Colonic mucosa (tissue), 4 donors: ENCODE results near the gene PDZRN3. TPM values are rescaled to one million over a fixed set of nuclear protein-coding genes. Genes with fewer than 3 reads are reported as not detected.

ENCODE experiments used
- DNase-seq: peaks from one replicate; pipeline ENCODE4 v3.0.0-alpha.2; 2020
- H3K27ac ChIP-seq: fragments of 200-600 bp; one replicate; pipeline ENCODE4 v1.8.0; 2021
- H3K27me3 ChIP-seq: fragments of 200-600 bp; one replicate; pipeline ENCODE4 v1.8.0; 2021
- H3K36me3 ChIP-seq: fragments of 200-600 bp; one replicate; pipeline ENCODE4 v1.8.0; 2021
- H3K4me1 ChIP-seq: fragments of 200-600 bp; one replicate; pipeline ENCODE4 v1.8.0; 2021; ENCODE audit warnings: mild to moderate bottlenecking
- H3K4me3 ChIP-seq: fragments of 200-600 bp; one replicate; pipeline ENCODE4 v1.8.0; 2021
- H3K9ac ChIP-seq, 2 donors: one replicate each; pipeline ENCODE4 v1.7.0; 2013; ENCODE audit warnings: control low read depth in 2 of 2, low read depth in 2 of 2, low read length in 2 of 2
- H3K9me3 ChIP-seq: fragments of 200-600 bp; one replicate; pipeline ENCODE4 v1.8.0; 2021
- intact Hi-C: fragments of 100-400 bp; cut with DNase I; formaldehyde crosslinking; loops from one replicate; pipeline ENCODE4 v1.14.1; 2022
- total RNA-seq, 2 donors: library from RNA; stranded (reverse); fragmentation: NEBNext Ultra II Directional in 1 of 2; extraction: Animal tissue kit (Norgen Biotek cat#: 25700) in 1 of 2; gene quantifications; one replicate each; pipeline ENCODE4 v1.2.1, GENCODE V29; 2021
- TF ChIP-seq, protein P1 (sequence below): fragments of 200-600 bp; IDR thresholded peaks from one replicate; pipeline ENCODE4 v1.8.0; 2022; ENCODE audit warnings: antibody characterized with exemption, mild to moderate bottlenecking
- donor health status: healthy.
- donor health status: DM: no; HTN: no; CAD: no.
- donor health status: DM: no; HTN: no; CAD: no.

Gene PDZRN3
- total RNA-seq, 2 donors from 2014 or later: 13.6 to 19.1 TPM

GRCh38 chr3:73485877-73486330 lies 138.8 kb downstream of the PDZRN3 start:
- H3K27me3 ChIP-seq: no peaks in the 10 kb centered on the region
- no peak overlapping the region for H3K9ac ChIP-seq
- H3K36me3 ChIP-seq: no peaks in the 10 kb centered on the region
- DNase-seq: no peak
- intact Hi-C loops: no loop called here
- no peak overlapping the region for H3K27ac ChIP-seq
- no peak overlapping the region for H3K4me3 ChIP-seq
- TF ChIP-seq, protein P1, sequence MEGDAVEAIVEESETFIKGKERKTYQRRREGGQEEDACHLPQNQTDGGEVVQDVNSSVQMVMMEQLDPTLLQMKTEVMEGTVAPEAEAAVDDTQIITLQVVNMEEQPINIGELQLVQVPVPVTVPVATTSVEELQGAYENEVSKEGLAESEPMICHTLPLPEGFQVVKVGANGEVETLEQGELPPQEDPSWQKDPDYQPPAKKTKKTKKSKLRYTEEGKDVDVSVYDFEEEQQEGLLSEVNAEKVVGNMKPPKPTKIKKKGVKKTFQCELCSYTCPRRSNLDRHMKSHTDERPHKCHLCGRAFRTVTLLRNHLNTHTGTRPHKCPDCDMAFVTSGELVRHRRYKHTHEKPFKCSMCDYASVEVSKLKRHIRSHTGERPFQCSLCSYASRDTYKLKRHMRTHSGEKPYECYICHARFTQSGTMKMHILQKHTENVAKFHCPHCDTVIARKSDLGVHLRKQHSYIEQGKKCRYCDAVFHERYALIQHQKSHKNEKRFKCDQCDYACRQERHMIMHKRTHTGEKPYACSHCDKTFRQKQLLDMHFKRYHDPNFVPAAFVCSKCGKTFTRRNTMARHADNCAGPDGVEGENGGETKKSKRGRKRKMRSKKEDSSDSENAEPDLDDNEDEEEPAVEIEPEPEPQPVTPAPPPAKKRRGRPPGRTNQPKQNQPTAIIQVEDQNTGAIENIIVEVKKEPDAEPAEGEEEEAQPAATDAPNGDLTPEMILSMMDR: no peak
- H3K9me3 ChIP-seq: no peaks in the 10 kb centered on the region
- no peaks in the 10 kb centered on the region for H3K4me1 ChIP-seq

DNA sequence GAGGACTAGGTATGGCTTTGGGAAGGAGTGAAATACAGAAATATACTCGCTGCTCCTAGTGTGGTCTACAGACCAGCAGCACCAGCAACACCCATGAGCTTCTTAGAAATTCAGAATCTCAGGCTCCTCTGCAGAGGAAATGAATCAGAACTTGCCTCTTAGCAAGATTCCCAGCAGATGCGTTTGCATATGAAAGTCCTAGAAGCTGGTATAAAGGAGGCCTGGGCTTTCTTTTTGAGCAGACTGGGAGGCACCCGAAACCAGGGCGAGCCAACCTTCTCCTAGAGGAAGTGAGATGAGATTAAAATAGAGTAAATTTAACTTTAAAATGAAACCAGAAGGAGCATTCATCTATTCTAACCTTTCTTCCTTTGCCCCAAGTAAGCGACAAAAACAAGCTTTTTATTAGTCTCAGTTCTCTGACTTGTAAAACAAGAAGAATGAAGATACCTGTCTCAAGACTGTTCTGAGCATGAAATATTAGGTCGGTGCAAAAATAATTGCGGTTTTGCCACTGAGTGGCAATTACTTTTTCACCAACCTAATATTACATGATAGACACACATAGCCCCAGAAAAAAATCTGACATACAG lies 140.0 kb downstream of the PDZRN3 start:
- H3K4me1 ChIP-seq: no peaks in the 10 kb centered on the region
- no peak overlapping the region for H3K9ac ChIP-seq
- no peaks in the 10 kb centered on the region for H3K9me3 ChIP-seq
- H3K27me3 ChIP-seq: no peaks in the 10 kb centered on the region
- TF ChIP-seq, protein P1: no peak
- H3K27ac ChIP-seq: no peak overlapping the region
- DNase-seq: no peak
- H3K36me3 ChIP-seq: no peaks in the 10 kb centered on the region
- intact Hi-C loops: no loop called here
- no peak overlapping the region for H3K4me3 ChIP-seq

GRCh38 chr3:73481888-73482287 lies 142.9 kb downstream of the PDZRN3 start:
- H3K4me1 ChIP-seq: no peaks in the 10 kb centered on the region
- intact Hi-C loops: no loop called here
- H3K4me3 ChIP-seq: no peak overlapping the region
- DNase-seq: no peak
- H3K36me3 ChIP-seq: no peaks in the 10 kb centered on the region
- H3K9me3 ChIP-seq: no peaks in the 10 kb centered on the region
- TF ChIP-seq, protein P1: no peak
- no peaks in the 10 kb centered on the region for H3K27me3 ChIP-seq
- no peak overlapping the region for H3K9ac ChIP-seq
- no peak overlapping the region for H3K27ac ChIP-seq

- Histone ChIP-seq H3K27me3 (no peaks in the 10 kb centered on the region), H3K4me1 (no peaks in the 10 kb centered on the region), H3K4me3 (no peak overlapping the region), H3K9ac (no peak overlapping the region), H3K9me3 (no peaks in the 10 kb centered on the region), H3K36me3 (no peaks in the 10 kb centered on the region), H3K27ac (no peak overlapping the region)
- intact Hi-C loops: no loop called here
- no peak for DNase-seq
- TF ChIP-seq, protein P1: no peak
Observed at GRCh38 chr3:73480187-73480672, 144.5 kb downstream of the PDZRN3 start.

DNA sequence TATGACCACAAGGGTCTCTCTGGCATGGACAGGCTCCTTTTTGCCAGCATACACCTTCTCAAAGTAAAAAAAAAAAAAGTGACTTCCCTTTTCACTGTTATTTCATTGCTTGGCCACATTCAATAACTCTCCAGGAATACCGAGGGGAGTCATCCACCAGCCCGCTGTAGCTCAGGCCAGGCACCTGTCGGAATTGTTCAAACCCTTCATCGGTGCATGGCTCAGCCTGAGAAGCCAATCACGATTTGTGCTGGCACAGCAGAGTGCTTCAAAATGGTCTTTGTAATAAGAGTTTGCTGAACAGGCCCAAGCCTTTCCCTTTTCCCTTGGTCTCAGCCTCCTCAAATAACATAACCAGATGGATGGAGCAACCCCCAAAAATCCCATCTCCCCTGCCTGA lies 145.4 kb downstream of the PDZRN3 start:
- H3K27me3 ChIP-seq: no peaks in the 10 kb centered on the region
- H3K4me3 ChIP-seq: no peak overlapping the region
- TF ChIP-seq, protein P1: no peak
- H3K9ac ChIP-seq: no peak overlapping the region
- H3K27ac ChIP-seq: no peak overlapping the region
- intact Hi-C loops: no loop called here
- no peak for DNase-seq
- no peaks in the 10 kb centered on the region for H3K36me3 ChIP-seq
- H3K9me3 ChIP-seq: no peaks in the 10 kb centered on the region
- H3K4me1 ChIP-seq: no peaks in the 10 kb centered on the region
